Keratinocyte (primary cell): ENCODE data around the gene LRFN4. TPM values are rescaled to one million over a fixed set of nuclear protein-coding genes. Genes with fewer than 3 reads are reported as not detected.

Experiments used
- DNase-seq: peaks from one replicate; pipeline ENCODE4 v3.0.0-alpha.2; 2011; ENCODE audit warnings: low read depth, missing footprints, low spot score
- FAIRE-seq: peaks from 2 replicates; lab custom pipeline; 2011; peaks lifted over from hg19 to GRCh38; lab: Jason Lieb, UNC
- H2AFZ ChIP-seq: 2 replicates; pipeline ENCODE4 v1.6.0; 2012; ENCODE audit warnings: low read length, control low read depth, inconsistent platforms; ENCODE audit not compliant: control insufficient read depth
- H3K27ac ChIP-seq: 2 replicates; pipeline ENCODE4 v1.5.1; 2011; ENCODE audit warnings: low read length; ENCODE audit not compliant: control insufficient read depth, insufficient read depth
- H3K27me3 ChIP-seq: 3 replicates; pipeline ENCODE4 v1.6.0; 2011; ENCODE audit warnings: low read length; ENCODE audit not compliant: control insufficient read depth, insufficient read depth; ENCODE audit errors: extremely low read depth
- H3K36me3 ChIP-seq, 2 experiments: 2 replicates in 1 of 2; 3 replicates in 1 of 2; pipeline ENCODE4 v1.5.1; 2011; ENCODE audit warnings: low read length in 2 of 2, mild to moderate bottlenecking in 1 of 2; ENCODE audit not compliant: control insufficient read depth in 2 of 2, insufficient read depth in 2 of 2; ENCODE audit errors: extremely low read depth in 1 of 2
- H3K4me1 ChIP-seq: 3 replicates; pipeline ENCODE4 v1.5.1; 2011; ENCODE audit warnings: low read length; ENCODE audit not compliant: control insufficient read depth, insufficient read depth; ENCODE audit errors: extremely low read depth
- H3K4me2 ChIP-seq: 3 replicates; pipeline ENCODE4 v1.6.0; 2011; ENCODE audit warnings: low read depth, low read length; ENCODE audit not compliant: control insufficient read depth, insufficient read depth; ENCODE audit errors: extremely low read depth
- H3K4me3 ChIP-seq, 3 experiments: fragments of 200-600 bp in 1 of 3; sonication (generic) in 1 of 3; 2 replicates in 2 of 3; 3 replicates in 1 of 3; pipeline ENCODE4 v1.5.1; 2011 to 2016; ENCODE audit warnings: low read length in 3 of 3, mild to moderate bottlenecking in 3 of 3, control low read depth in 2 of 3, inconsistent platforms in 1 of 3, low read depth in 1 of 3, mixed read lengths in 1 of 3, mixed run types in 1 of 3, moderate library complexity in 1 of 3; ENCODE audit not compliant: control insufficient read depth in 2 of 3, insufficient read depth in 2 of 3; ENCODE audit errors: extremely low read depth in 1 of 3
- H3K79me2 ChIP-seq: 2 replicates; pipeline ENCODE4 v1.6.0; 2012; ENCODE audit warnings: low read length; ENCODE audit not compliant: control insufficient read depth, insufficient read depth
- H3K9ac ChIP-seq: 3 replicates; pipeline ENCODE4 v1.6.0; 2011; ENCODE audit warnings: low read length; ENCODE audit not compliant: control insufficient read depth, insufficient read depth; ENCODE audit errors: extremely low read depth
- H3K9me1 ChIP-seq: 3 replicates; pipeline ENCODE4 v1.6.0; 2011; ENCODE audit warnings: low read length; ENCODE audit not compliant: control insufficient read depth, insufficient read depth; ENCODE audit errors: extremely low read depth
- H3K9me3 ChIP-seq: 2 replicates; pipeline ENCODE4 v1.5.1; 2012; ENCODE audit warnings: low read depth, low read length; ENCODE audit not compliant: control insufficient read depth
- H4K20me1 ChIP-seq: 3 replicates; pipeline ENCODE4 v1.6.0; 2011; ENCODE audit warnings: low read length; ENCODE audit not compliant: control insufficient read depth, insufficient read depth; ENCODE audit errors: extremely low read depth
- CTCF ChIP-seq, 3 experiments: IDR thresholded peaks in 1 of 3; conservative IDR thresholded peaks in 1 of 3; optimal IDR thresholded peaks in 1 of 3; 2 replicates in 2 of 3; 3 replicates in 1 of 3; pipeline versions ENCODE3 to v1.5.1; 2011; ENCODE audit warnings: low read length in 3 of 3, mild to moderate bottlenecking in 3 of 3, moderate library complexity in 2 of 3, control low read depth in 1 of 3, inconsistent platforms in 1 of 3; ENCODE audit not compliant: insufficient read depth in 2 of 3; ENCODE audit errors: extremely low read depth in 1 of 3
- EZH2 ChIP-seq: IDR thresholded peaks from one replicate; pipeline ENCODE4 v1.6.1; 2012; ENCODE audit warnings: inconsistent platforms, mild to moderate bottlenecking, low read length, moderate library complexity
- dilution Hi-C: fragments of 300-500 bp; cut with MboI; formaldehyde crosslinking; loops from one replicate; pipeline ENCODE4 v1.7.0; 2020; ENCODE audit warnings: low sequenced_read_pairs; ENCODE audit not compliant: extremely low pct_ligation_motif_present
- polyA plus RNA-seq, 5 experiments: library from polyadenylated mRNA; depleted of rRNA in 3 of 5; stranded (reverse) in 3 of 5; stranded (forward) in 1 of 5; unstranded in 1 of 5; fragments of >200 nt; gene quantifications; 1 replicate in 1 of 5; 2 replicates in 3 of 5; 3 replicates in 1 of 5; pipeline versions ENCODE4 v1.2.1 to v1.2.3, GENCODE V29; 2011 to 2012; ENCODE audit warnings: missing spikeins in 2 of 5, low read depth in 1 of 5, low replicate concordance in 1 of 5

LRFN4 gene
- polyA plus RNA-seq, 1 donor (not counting 4 experiments of a cell fraction or from before 2014, with no cell fraction given), result 1.1 TPM

GRCh38 chr11:66820381-66820780, 36.5 kb upstream of the LRFN4 start:
- Histone ChIP-seq H4K20me1 (no peaks in the 10 kb centered on the region), H3K4me2 (no peak overlapping the region), H3K36me3 (peaks cover 0 to 7% of the 10 kb centered on the region in 2 experiments), H3K9me3 (no peaks in the 10 kb centered on the region), H3K9me1 (no peaks in the 10 kb centered on the region), H3K9ac (no peak overlapping the region), H3K27ac (no peak overlapping the region), H3K27me3 (no peaks in the 10 kb centered on the region), H3K4me1 (peaks cover 8% of the 10 kb centered on the region), H3K79me2 (no peaks in the 10 kb centered on the region), H3K4me3 (no peak overlapping the region), H2AFZ (no peak overlapping the region)
- dilution Hi-C loops, result no loop called here
- TF ChIP-seq CTCF (optimal IDR thresholded peaks at IDR 0.05 in 1 of 3, IDR thresholded peaks at IDR 0.05 in 1 of 3, conservative IDR thresholded peaks at IDR 0.05 in 1 of 3; ENCODE audit: extremely low read depth in 1 of 3, insufficient read depth in 2 of 3, low read length in 3 of 3) (no peak), EZH2 (no peak)
- no peak for DNase-seq
- no peak for FAIRE-seq

- H3K4me2 ChIP-seq, result no peak overlapping the region
- H3K36me3 ChIP-seq, result peaks cover 0 to 7% of the 10 kb centered on the region in 2 experiments
- H3K79me2 ChIP-seq, result no peaks in the 10 kb centered on the region
- peaks cover 3% of the 10 kb centered on the region for H3K4me1 ChIP-seq
- no peak overlapping the region for H3K27ac ChIP-seq
- dilution Hi-C loops, result no loop called here
- H2AFZ ChIP-seq, result no peak overlapping the region
- FAIRE-seq (no peak), DNase-seq (no peak)
- no peaks in the 10 kb centered on the region for H3K27me3 ChIP-seq
- no peaks in the 10 kb centered on the region for H4K20me1 ChIP-seq
- H3K9me3 ChIP-seq, result no peaks in the 10 kb centered on the region
- no peak overlapping the region for H3K9ac ChIP-seq
- H3K4me3 ChIP-seq, result no peak overlapping the region
- no peak for TF ChIP-seq EZH2
- no peak for TF ChIP-seq CTCF (optimal IDR thresholded peaks at IDR 0.05 in 1 of 3, IDR thresholded peaks at IDR 0.05 in 1 of 3, conservative IDR thresholded peaks at IDR 0.05 in 1 of 3; ENCODE audit: extremely low read depth in 1 of 3, insufficient read depth in 2 of 3, low read length in 3 of 3)
- H3K9me1 ChIP-seq, result no peaks in the 10 kb centered on the region
Observed at GRCh38 chr11:66820901-66821300, 36.0 kb upstream of the LRFN4 start.
